MCF 10A (cell line): ENCODE results near the gene CIAO1. TPM values are rescaled to one million over a fixed set of nuclear protein-coding genes. Genes with fewer than 3 reads are reported as not detected.

ENCODE experiments used
- BruUV-seq: library from RNA; stranded (reverse); fragments of 400-500 nt; replicated peaks from 2 replicates; lab custom pipeline; 2021; lab: Mats Ljungman, UMichigan
- CTCF ChIA-PET: fragments of 300-600 bp; sonication (Branson Sonifier 250); formaldehyde crosslinking; extraction: SDS; loops from one replicate; lab custom pipeline; 2021; ENCODE audit warnings: antibody characterized with exemption, inconsistent platforms; lab: Yijun Ruan, JAX
- POLR2A ChIA-PET: fragments of 300-600, 350-650 bp; sonication (Branson Sonifier 250); formaldehyde crosslinking; extraction: SDS; loops from one replicate; lab custom pipeline; 2020; ENCODE audit warnings: antibody characterized with exemption, inconsistent platforms; lab: Yijun Ruan, JAX
- DNase-seq: peaks from one replicate; pipeline ENCODE4 v3.0.0-alpha.2; 2018; ENCODE audit not compliant: unreplicated experiment
- H3K27ac Mint-ChIP-seq: one replicate; pipeline ENCODE4 v1.8.0; 2022; ENCODE audit warnings: mild to moderate bottlenecking, low read depth, mixed read lengths; ENCODE audit not compliant: unreplicated experiment
- H3K27me3 Mint-ChIP-seq: one replicate; pipeline ENCODE4 v1.8.0; 2022; ENCODE audit warnings: mixed read lengths; ENCODE audit not compliant: insufficient read depth, unreplicated experiment
- H3K36me3 Mint-ChIP-seq: one replicate; pipeline ENCODE4 v1.8.0; 2022; ENCODE audit warnings: mild to moderate bottlenecking, moderate library complexity, mixed read lengths; ENCODE audit not compliant: insufficient read depth, unreplicated experiment
- H3K4me1 Mint-ChIP-seq: one replicate; pipeline ENCODE4 v1.8.0; 2022; ENCODE audit warnings: mixed read lengths; ENCODE audit not compliant: insufficient read depth, unreplicated experiment
- H3K4me3 Mint-ChIP-seq: one replicate; pipeline ENCODE4 v1.8.0; 2022; ENCODE audit warnings: mild to moderate bottlenecking, moderate library complexity, mixed read lengths; ENCODE audit not compliant: unreplicated experiment
- H3K9me3 Mint-ChIP-seq: one replicate; pipeline ENCODE4 v1.8.0; 2022; ENCODE audit warnings: mixed read lengths; ENCODE audit not compliant: unreplicated experiment
- intact Hi-C: fragments of 100-400 bp; cut with micrococcal nuclease; formaldehyde crosslinking; loops from 2 replicates; pipeline ENCODE4 v1.14.1; 2022
- total RNA-seq: library from RNA; stranded (reverse); gene quantifications from 2 replicates; pipeline ENCODE4 v1.2.3, GENCODE V29; 2022
- TF ChIP-seq, protein P1 (sequence below): fragments of 200-600 bp; IDR thresholded peaks from one replicate; pipeline ENCODE4 v1.8.0; 2022; ENCODE audit warnings: antibody characterized with exemption, mild to moderate bottlenecking; ENCODE audit not compliant: unreplicated experiment

The CIAO1 gene
- total RNA-seq, 1 experiment from 2014 or later = 62.3 TPM

DNA sequence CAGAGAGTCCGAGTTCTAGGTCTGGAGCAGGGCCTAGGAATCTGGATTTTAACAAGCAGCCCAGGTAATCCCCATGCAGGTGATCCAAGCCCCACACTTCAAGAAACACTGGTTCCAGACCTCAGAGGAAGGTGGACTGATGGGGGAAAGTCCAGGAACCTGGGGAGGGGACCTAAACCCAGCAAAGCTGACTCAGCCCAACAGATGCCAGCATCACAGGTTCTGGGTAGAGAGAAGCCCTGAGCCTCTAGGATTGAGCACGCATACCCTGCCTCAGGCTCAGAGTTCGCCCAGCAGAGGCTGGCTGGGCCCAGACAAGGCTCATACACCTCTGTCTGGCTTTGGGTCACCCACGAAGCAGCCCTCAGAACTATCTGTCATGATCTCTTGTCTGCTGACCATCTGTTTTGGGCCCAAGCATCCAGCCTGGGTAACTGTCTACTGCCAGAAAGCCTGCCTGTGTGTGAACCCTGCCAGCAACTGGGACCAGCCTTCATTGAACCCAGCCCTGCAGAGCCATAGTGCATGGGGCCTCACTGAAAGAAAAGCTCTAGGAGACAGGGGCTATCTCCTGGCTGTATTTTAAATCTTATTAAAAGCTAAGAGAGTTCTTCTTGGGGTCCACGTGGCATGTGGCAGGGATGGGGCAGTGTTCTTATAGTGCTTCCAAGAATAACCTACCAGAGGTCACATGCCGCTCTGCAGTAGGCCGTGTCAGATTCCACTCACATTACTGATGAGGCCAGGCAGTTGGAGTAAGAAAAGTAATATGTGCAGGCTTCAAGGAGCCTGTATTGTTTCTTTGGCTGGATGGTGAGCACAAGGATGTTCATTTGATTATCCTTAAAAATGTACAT lies 7.6 kb upstream of the CIAO1 start:
- TF ChIP-seq, protein P1, sequence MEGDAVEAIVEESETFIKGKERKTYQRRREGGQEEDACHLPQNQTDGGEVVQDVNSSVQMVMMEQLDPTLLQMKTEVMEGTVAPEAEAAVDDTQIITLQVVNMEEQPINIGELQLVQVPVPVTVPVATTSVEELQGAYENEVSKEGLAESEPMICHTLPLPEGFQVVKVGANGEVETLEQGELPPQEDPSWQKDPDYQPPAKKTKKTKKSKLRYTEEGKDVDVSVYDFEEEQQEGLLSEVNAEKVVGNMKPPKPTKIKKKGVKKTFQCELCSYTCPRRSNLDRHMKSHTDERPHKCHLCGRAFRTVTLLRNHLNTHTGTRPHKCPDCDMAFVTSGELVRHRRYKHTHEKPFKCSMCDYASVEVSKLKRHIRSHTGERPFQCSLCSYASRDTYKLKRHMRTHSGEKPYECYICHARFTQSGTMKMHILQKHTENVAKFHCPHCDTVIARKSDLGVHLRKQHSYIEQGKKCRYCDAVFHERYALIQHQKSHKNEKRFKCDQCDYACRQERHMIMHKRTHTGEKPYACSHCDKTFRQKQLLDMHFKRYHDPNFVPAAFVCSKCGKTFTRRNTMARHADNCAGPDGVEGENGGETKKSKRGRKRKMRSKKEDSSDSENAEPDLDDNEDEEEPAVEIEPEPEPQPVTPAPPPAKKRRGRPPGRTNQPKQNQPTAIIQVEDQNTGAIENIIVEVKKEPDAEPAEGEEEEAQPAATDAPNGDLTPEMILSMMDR = no peak
- Mint-ChIP-seq H3K27ac (no peak overlapping the region), H3K4me1 (peaks cover 23% of the 10 kb centered on the region), H3K36me3 (peaks cover 71% of the 10 kb centered on the region), H3K4me3 (no peak overlapping the region), H3K27me3 (no peaks in the 10 kb centered on the region), H3K9me3 (no peaks in the 10 kb centered on the region)
- ChIA-PET POLR2A (interaction anchor here (0.7 to 4.7 kb wide), 6 partner anchors 9 to 265 kb away, joined by 3 to 114 read pairs (median 11); partner anchors contain the start of gene STARD7), CTCF (interaction anchor here (0.6 to 1.1 kb wide), 5 partner anchors 19 to 236 kb away, joined by 3 to 4 read pairs (median 3); no protein-coding TSS in a partner anchor)
- intact Hi-C loops = no loop called here
- DNase-seq = no peak
- BruUV-seq = no TSS peak

DNA sequence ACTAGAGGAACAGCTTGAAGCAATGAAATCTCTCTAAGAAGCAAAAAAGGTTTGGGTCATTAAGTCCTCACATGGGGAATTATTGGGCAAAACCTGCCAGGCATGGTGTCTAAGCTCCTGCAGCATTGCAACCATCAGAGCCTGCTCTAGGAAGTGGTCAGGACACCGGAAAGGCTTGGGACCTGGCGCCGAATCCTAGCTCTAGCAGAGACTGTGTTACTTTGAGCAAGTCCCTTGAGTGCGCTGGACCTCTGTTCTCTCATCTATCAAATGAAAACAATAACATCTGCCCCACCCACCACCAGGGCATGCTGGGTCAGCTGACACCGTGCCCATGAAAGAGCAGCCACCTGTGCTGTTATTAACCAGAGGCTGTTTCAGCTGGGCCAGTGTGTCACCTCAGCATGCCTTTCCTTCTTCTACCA lies 6.5 kb upstream of the CIAO1 start:
- H3K27me3 Mint-ChIP-seq = no peaks in the 10 kb centered on the region
- no peak for DNase-seq
- TF ChIP-seq, protein P1 = no peak
- H3K9me3 Mint-ChIP-seq = no peaks in the 10 kb centered on the region
- ChIA-PET CTCF (interaction anchor here (0.5 to 2.9 kb wide), 10 partner anchors 20 to 555 kb away, joined by 3 to 13 read pairs (median 3); no protein-coding TSS in a partner anchor), POLR2A (interaction anchor here (0.8 to 4.7 kb wide), 13 partner anchors 9 to 268 kb away, joined by 3 to 114 read pairs (median 5); partner anchors contain the start of genes ANKRD36C, NCAPH, SNRNP200 and STARD7)
- peak overlapping the region; percentile 83 for H3K27ac Mint-ChIP-seq
- intact Hi-C loops = no loop called here
- peaks cover 71% of the 10 kb centered on the region for H3K36me3 Mint-ChIP-seq
- peaks cover 31% of the 10 kb centered on the region for H3K4me1 Mint-ChIP-seq
- BruUV-seq = no TSS peak
- peak overlapping the region; percentile 42 for H3K4me3 Mint-ChIP-seq

GRCh38 chr2:96260387-96261260 lies 5.4 kb upstream of the CIAO1 start:
- ChIA-PET CTCF (interaction anchor here (0.6 to 2.9 kb wide), 14 partner anchors 16 to 565 kb away, joined by 3 to 15 read pairs (median 4); no protein-coding TSS in a partner anchor), POLR2A (interaction anchor here (0.6 to 4.7 kb wide), 20 partner anchors 10 to 852 kb away, joined by 3 to 114 read pairs (median 5); partner anchors contain the start of genes ANKRD36, ANKRD36C, NCAPH and SNRNP200)
- Mint-ChIP-seq H3K36me3 (peaks cover 61% of the 10 kb centered on the region), H3K27me3 (no peaks in the 10 kb centered on the region), H3K4me1 (peaks cover 34% of the 10 kb centered on the region), H3K4me3 (peak overlapping the region; percentile 42), H3K27ac (peak overlapping the region; percentile 83), H3K9me3 (no peaks in the 10 kb centered on the region)
- TF ChIP-seq, protein P1 = peak; percentile 45
- no TSS peak for BruUV-seq
- peak; percentile 94 for DNase-seq
- intact Hi-C loops = loop anchor here (1.0 to 10.0 kb wide), 4 partner anchors 52 to 268 kb away; partner anchors contain the start of genes ANKRD36C, ASTL and STARD7
